Cardiac muscle cell (in vitro differentiated cells and primary cell): ENCODE measurements around the gene RAB3C. TPM values are rescaled to one million over a fixed set of nuclear protein-coding genes. Genes with fewer than 3 reads are reported as not detected.

Source experiments
- DNase-seq, 2 donors: peaks; one replicate each; pipeline versions ENCODE4 v3.0.0 to v3.0.0-alpha.2; 2010 to 2017; ENCODE audit warnings: low read depth in 1 of 2, low spot score in 1 of 2
- H3K27ac ChIP-seq: fragments of 200-600 bp; sonication (generic); 2 replicates; pipeline ENCODE4 v1.5.1; 2016
- H3K27me3 ChIP-seq: fragments of 200-600 bp; sonication (generic); 2 replicates; pipeline ENCODE4 v1.6.0; 2016; ENCODE audit warnings: control low read depth
- H3K36me3 ChIP-seq: fragments of 200-600 bp; sonication (generic); 2 replicates; pipeline ENCODE4 v1.5.1; 2016; ENCODE audit warnings: control low read depth
- H3K4me1 ChIP-seq: fragments of 200-600 bp; sonication (generic); 2 replicates; pipeline ENCODE4 v1.8.1; 2017; ENCODE audit warnings: low read depth, mild to moderate bottlenecking, mixed run types
- H3K4me3 ChIP-seq: fragments of 200-600 bp; sonication (generic); 2 replicates; pipeline ENCODE4 v1.5.1; 2016; ENCODE audit warnings: mild to moderate bottlenecking
- H3K9me3 ChIP-seq: fragments of 200-600 bp; sonication (generic); 2 replicates; pipeline ENCODE4 v1.5.1; 2017; ENCODE audit warnings: low read depth, mild to moderate bottlenecking, control low read depth
- polyA plus RNA-seq: library from polyadenylated mRNA; unstranded; fragments of >200 nt; fragmentation: Nextera tagmentation; extraction: Ambion mirVana; gene quantifications from 2 replicates; pipeline ENCODE4 v1.2.1, GENCODE V29; 2016
- total RNA-seq: library from RNA; depleted of rRNA; stranded (reverse); fragments of >200 nt; gene quantifications from 2 replicates; pipeline ENCODE4 v1.2.3, GENCODE V29; 2016
- TF ChIP-seq, protein P1 (sequence below): IDR thresholded peaks from 2 replicates; pipeline ENCODE4 v1.5.1; 2012; ENCODE audit warnings: low read depth, mild to moderate bottlenecking, low read length

Gene RAB3C
- total and polyA plus RNA-seq, 2 experiments from 2014 or later: 0.69 to 1.1 TPM

DNA sequence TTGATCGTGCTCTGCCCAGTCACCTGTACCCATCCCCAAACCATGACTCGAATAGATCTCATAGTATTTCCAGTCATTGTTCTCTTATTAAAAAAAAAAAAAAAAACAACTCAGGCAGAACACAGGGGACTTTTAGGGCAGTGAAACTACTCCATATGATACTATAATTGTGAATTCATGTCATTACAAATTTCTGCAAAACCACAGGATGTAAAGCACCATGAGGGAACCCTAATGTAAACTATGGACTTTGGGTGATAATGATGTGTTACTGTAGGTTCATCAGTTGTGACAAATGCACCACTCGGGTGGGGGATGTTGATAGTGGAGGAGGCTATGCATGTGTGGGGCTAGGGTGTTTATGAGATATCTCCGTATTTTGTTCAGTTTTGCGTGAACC, 133.8 kb downstream of the RAB3C start:
- no peaks in the 10 kb centered on the region for H3K36me3 ChIP-seq
- H3K4me3 ChIP-seq: no peak overlapping the region
- H3K9me3 ChIP-seq: no peaks in the 10 kb centered on the region
- DNase-seq: no peak
- TF ChIP-seq, protein P1, sequence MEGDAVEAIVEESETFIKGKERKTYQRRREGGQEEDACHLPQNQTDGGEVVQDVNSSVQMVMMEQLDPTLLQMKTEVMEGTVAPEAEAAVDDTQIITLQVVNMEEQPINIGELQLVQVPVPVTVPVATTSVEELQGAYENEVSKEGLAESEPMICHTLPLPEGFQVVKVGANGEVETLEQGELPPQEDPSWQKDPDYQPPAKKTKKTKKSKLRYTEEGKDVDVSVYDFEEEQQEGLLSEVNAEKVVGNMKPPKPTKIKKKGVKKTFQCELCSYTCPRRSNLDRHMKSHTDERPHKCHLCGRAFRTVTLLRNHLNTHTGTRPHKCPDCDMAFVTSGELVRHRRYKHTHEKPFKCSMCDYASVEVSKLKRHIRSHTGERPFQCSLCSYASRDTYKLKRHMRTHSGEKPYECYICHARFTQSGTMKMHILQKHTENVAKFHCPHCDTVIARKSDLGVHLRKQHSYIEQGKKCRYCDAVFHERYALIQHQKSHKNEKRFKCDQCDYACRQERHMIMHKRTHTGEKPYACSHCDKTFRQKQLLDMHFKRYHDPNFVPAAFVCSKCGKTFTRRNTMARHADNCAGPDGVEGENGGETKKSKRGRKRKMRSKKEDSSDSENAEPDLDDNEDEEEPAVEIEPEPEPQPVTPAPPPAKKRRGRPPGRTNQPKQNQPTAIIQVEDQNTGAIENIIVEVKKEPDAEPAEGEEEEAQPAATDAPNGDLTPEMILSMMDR: no peak
- no peaks in the 10 kb centered on the region for H3K4me1 ChIP-seq
- H3K27me3 ChIP-seq: no peaks in the 10 kb centered on the region
- no peak overlapping the region for H3K27ac ChIP-seq

- no peaks in the 10 kb centered on the region for H3K9me3 ChIP-seq
- no peak for DNase-seq
- H3K4me3 ChIP-seq: no peak overlapping the region
- no peaks in the 10 kb centered on the region for H3K27me3 ChIP-seq
- H3K4me1 ChIP-seq: no peaks in the 10 kb centered on the region
- TF ChIP-seq, protein P1: no peak
- H3K27ac ChIP-seq: no peak overlapping the region
- no peaks in the 10 kb centered on the region for H3K36me3 ChIP-seq
Observed at GRCh38 chr5:58717303-58718007, 134.6 kb downstream of the RAB3C start.

DNA sequence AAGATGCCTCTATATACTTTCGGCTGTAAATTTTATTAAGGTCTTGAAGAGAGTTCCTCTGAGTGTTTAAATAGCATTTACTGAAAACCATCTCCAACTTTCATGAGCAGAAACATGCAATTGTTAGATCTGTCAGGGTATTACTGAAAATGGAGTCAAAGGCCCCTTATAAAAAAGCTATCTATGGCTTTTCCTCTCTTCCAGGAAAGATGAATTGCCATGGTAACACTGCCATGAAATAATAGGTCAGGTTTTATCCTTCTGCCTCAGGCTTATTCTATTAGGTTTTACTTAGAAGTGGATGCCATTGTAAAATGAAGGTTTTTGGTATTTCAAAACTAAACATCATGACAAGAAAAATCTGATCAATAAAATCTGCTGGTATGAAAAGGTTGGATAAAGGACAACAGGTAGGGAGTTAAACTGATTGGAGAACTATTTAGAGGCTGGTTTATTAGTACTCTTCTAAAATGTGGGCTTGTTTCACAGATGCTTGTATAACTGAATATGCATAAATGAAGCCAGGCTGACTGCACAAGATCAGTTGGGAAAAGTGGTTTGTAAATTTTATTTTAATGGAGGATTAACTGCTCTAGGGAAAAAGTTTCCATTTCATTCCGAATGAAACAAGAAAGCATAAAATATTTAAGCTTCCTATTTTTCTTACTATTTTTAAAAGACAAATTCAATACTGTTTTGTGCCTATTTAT, 135.5 kb downstream of the RAB3C start:
- DNase-seq: no peak
- Histone ChIP-seq H3K27me3 (no peaks in the 10 kb centered on the region), H3K9me3 (no peaks in the 10 kb centered on the region), H3K36me3 (no peaks in the 10 kb centered on the region), H3K27ac (no peak overlapping the region), H3K4me1 (no peaks in the 10 kb centered on the region), H3K4me3 (no peak overlapping the region)
- TF ChIP-seq, protein P1: no peak

DNA sequence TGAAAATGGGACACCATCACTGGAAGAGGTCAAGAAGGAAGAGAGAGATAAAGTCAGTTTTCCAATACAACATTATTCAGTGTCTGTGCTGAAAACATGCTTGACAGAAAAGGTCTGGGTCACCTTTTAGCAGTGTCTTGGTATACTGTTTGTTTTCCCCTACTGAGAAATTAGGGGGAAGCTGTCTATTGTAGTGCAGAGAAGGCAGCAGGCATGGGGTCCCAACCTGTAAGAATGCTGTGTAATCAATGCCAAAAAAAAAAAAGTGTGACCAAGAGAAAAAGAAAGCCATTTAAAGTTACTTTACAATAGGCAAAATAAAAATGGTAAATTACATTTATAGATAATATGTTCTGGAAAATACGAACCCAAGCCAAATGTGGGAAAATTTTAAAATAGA, 139.3 kb downstream of the RAB3C start:
- DNase-seq: no peak
- TF ChIP-seq, protein P1: no peak
- no peaks in the 10 kb centered on the region for H3K27me3 ChIP-seq
- H3K9me3 ChIP-seq: no peaks in the 10 kb centered on the region
- H3K27ac ChIP-seq: no peak overlapping the region
- no peaks in the 10 kb centered on the region for H3K36me3 ChIP-seq
- H3K4me1 ChIP-seq: no peaks in the 10 kb centered on the region
- no peak overlapping the region for H3K4me3 ChIP-seq

- no peak overlapping the region for H3K4me3 ChIP-seq
- no peak for DNase-seq
- no peaks in the 10 kb centered on the region for H3K9me3 ChIP-seq
- H3K27ac ChIP-seq: no peak overlapping the region
- H3K27me3 ChIP-seq: no peaks in the 10 kb centered on the region
- no peaks in the 10 kb centered on the region for H3K36me3 ChIP-seq
- no peaks in the 10 kb centered on the region for H3K4me1 ChIP-seq
- TF ChIP-seq, protein P1: no peak
Observed at GRCh38 chr5:58724992-58725391, 142.1 kb downstream of the RAB3C start.
